Cardiac atrium fibroblast (primary cell): ENCODE data around the gene CABCOCO1. TPM values are rescaled to one million over a fixed set of nuclear protein-coding genes. Genes with fewer than 3 reads are reported as not detected.

ENCODE experiments used
- total RNA-seq: library from RNA; depleted of rRNA; stranded (reverse); fragments of >200 nt; gene quantifications from 2 replicates; pipeline ENCODE4 v1.2.3, GENCODE V29; 2015

The CABCOCO1 gene
- 0.81 TPM in 1 of 2 replicates, not detected in the other for total RNA-seq

GRCh38 chr10:61662794-61663259 is at the start of gene CABCOCO1:
Gene CABCOCO1 (plus strand): TSS chr10:61662929. CDS start chr10:61662973, 44 bp downstream.

Other genes with a start within 250 kb of the CABCOCO1 start
- 0.16 TPM in 1 of 2 replicates, not detected in the other for gene TMEM26, start 209.5 kb upstream of the CABCOCO1 start, total RNA-seq
- gene ARID5B, start 238.8 kb downstream of the CABCOCO1 start, total RNA-seq, result 57.2 and 60.9 TPM in 2 replicates